H9 (cell line): ENCODE measurements around the gene NLRC3. TPM values are rescaled to one million over a fixed set of nuclear protein-coding genes. Genes with fewer than 3 reads are reported as not detected.

ENCODE experiments used
- DNase-seq: peaks from one replicate; pipeline ENCODE4 v3.0.0-alpha.2; 2017
- H2AFZ ChIP-seq: one replicate; pipeline ENCODE4 v1.6.1; 2013; ENCODE audit warnings: mild to moderate bottlenecking, low read length, control low read depth, moderate library complexity
- H2AK5ac ChIP-seq: 2 replicates; pipeline ENCODE4 v1.6.1; 2013; ENCODE audit warnings: low read length, control low read depth, mixed read lengths; ENCODE audit not compliant: insufficient read length
- H2BK120ac ChIP-seq: one replicate; pipeline ENCODE4 v1.6.1; 2013; ENCODE audit warnings: low read depth, mild to moderate bottlenecking, low read length, control low read depth, inconsistent platforms; ENCODE audit not compliant: poor library complexity, severe bottlenecking
- H2BK12ac ChIP-seq: 2 replicates; pipeline ENCODE4 v1.6.1; 2013; ENCODE audit warnings: low read length, control low read depth, mixed read lengths, low read depth; ENCODE audit not compliant: insufficient read length
- H2BK15ac ChIP-seq: 2 replicates; pipeline ENCODE4 v1.6.1; 2013; ENCODE audit warnings: low read depth, low read length, control low read depth
- H2BK20ac ChIP-seq: one replicate; pipeline ENCODE4 v1.6.1; 2013; ENCODE audit warnings: low read depth, mild to moderate bottlenecking, low read length, control low read depth, inconsistent platforms; ENCODE audit not compliant: poor library complexity, severe bottlenecking
- H2BK5ac ChIP-seq: 2 replicates; pipeline ENCODE4 v1.6.1; 2013; ENCODE audit warnings: low read length, control low read depth, mixed read lengths; ENCODE audit not compliant: insufficient read length
- H3K14ac ChIP-seq: 2 replicates; pipeline ENCODE4 v1.6.1; 2013; ENCODE audit warnings: low read length, control low read depth; ENCODE audit not compliant: insufficient read depth
- H3K18ac ChIP-seq: 2 replicates; pipeline ENCODE4 v1.6.1; 2013; ENCODE audit warnings: low read depth, mild to moderate bottlenecking, mixed read lengths, low read length, control low read depth; ENCODE audit not compliant: insufficient read length
- H3K23ac ChIP-seq: 2 replicates; pipeline ENCODE4 v1.6.1; 2013; ENCODE audit warnings: low read length, control low read depth, mixed read lengths, low read depth; ENCODE audit not compliant: insufficient read length
- H3K23me2 ChIP-seq: 2 replicates; pipeline ENCODE4 v1.6.1; 2013; ENCODE audit warnings: low read depth, mild to moderate bottlenecking, mixed read lengths, low read length, control low read depth; ENCODE audit not compliant: insufficient read length, poor library complexity, severe bottlenecking
- H3K27ac ChIP-seq: 2 replicates; pipeline ENCODE4 v1.5.1; 2013; ENCODE audit warnings: low read length, control low read depth, mixed read lengths, low read depth; ENCODE audit not compliant: insufficient read length
- H3K27me3 ChIP-seq: 2 replicates; pipeline ENCODE4 v1.6.1; 2013; ENCODE audit warnings: low read length, control low read depth, inconsistent platforms; ENCODE audit not compliant: insufficient read depth
- H3K4ac ChIP-seq: 2 replicates; pipeline ENCODE4 v1.6.1; 2013; ENCODE audit warnings: low read depth, mild to moderate bottlenecking, control low read depth, inconsistent platforms, low read length, moderate library complexity
- H3K4me1 ChIP-seq: 2 replicates; pipeline ENCODE4 v1.6.1; 2013; ENCODE audit warnings: low read length, control low read depth, inconsistent platforms; ENCODE audit not compliant: insufficient read depth
- H3K4me2 ChIP-seq: 2 replicates; pipeline ENCODE4 v1.6.1; 2013; ENCODE audit warnings: low read length, control low read depth, mixed read lengths; ENCODE audit not compliant: insufficient read length, insufficient read depth
- H3K56ac ChIP-seq: 2 replicates; pipeline ENCODE4 v1.6.1; 2013; ENCODE audit warnings: low read depth, mild to moderate bottlenecking, mixed read lengths, low read length, control low read depth; ENCODE audit not compliant: insufficient read length
- H3K79me1 ChIP-seq: 2 replicates; pipeline ENCODE4 v1.6.1; 2013; ENCODE audit warnings: low read depth, mild to moderate bottlenecking, moderate library complexity, low read length, control low read depth, inconsistent platforms; ENCODE audit not compliant: insufficient read depth, poor library complexity, severe bottlenecking
- H3K79me2 ChIP-seq: 2 replicates; pipeline ENCODE4 v1.6.1; 2013; ENCODE audit warnings: low read length, control low read depth, inconsistent platforms; ENCODE audit not compliant: insufficient read depth
- H3K9ac ChIP-seq: 2 replicates; pipeline ENCODE4 v1.6.1; 2013; ENCODE audit warnings: low read length, control low read depth, mixed read lengths; ENCODE audit not compliant: insufficient read length; ENCODE audit errors: extremely low read depth
- H3K9me3 ChIP-seq: one replicate; pipeline ENCODE4 v1.6.1; 2013; ENCODE audit warnings: low read depth, low read length, inconsistent platforms; ENCODE audit not compliant: control insufficient read depth
- H3T11ph ChIP-seq: one replicate; pipeline ENCODE4 v1.6.1; 2013; ENCODE audit warnings: mild to moderate bottlenecking, low read length, control low read depth, inconsistent platforms
- H4K20me1 ChIP-seq: one replicate; pipeline ENCODE4 v1.6.1; 2013; ENCODE audit not compliant: control insufficient read depth, insufficient read length, insufficient read depth
- H4K5ac ChIP-seq: 2 replicates; pipeline ENCODE4 v1.6.1; 2013; ENCODE audit warnings: low read depth, mild to moderate bottlenecking, mixed read lengths, low read length, control low read depth; ENCODE audit not compliant: insufficient read length
- H4K8ac ChIP-seq: replicated peaks from 2 replicates; pipeline ENCODE4 v1.6.1; 2013; ENCODE audit warnings: low read length, control low read depth, mixed read lengths, low read depth; ENCODE audit not compliant: insufficient read length
- H4K91ac ChIP-seq: 2 replicates; pipeline ENCODE4 v1.6.1; 2013; ENCODE audit warnings: low read depth, mild to moderate bottlenecking, moderate library complexity, mixed read lengths, low read length, control low read depth; ENCODE audit not compliant: insufficient read length
- H3K27ac Mint-ChIP-seq, 3 experiments: 2 replicates in 2 of 3; 3 replicates in 1 of 3; pipeline ENCODE4 v1.8.0; 2020 to 2021; ENCODE audit warnings: mixed read lengths in 3 of 3, mild to moderate bottlenecking in 1 of 3, moderate library complexity in 1 of 3
- H3K27me3 Mint-ChIP-seq: 2 replicates; pipeline ENCODE4 v1.8.0; 2021; ENCODE audit warnings: low read depth, mild to moderate bottlenecking, moderate library complexity, mixed read lengths
- H3K36me3 Mint-ChIP-seq, 3 experiments: 2 replicates in 2 of 3; 3 replicates in 1 of 3; pipeline ENCODE4 v1.8.0; 2020 to 2021; ENCODE audit warnings: low read depth in 3 of 3, mixed read lengths in 3 of 3; ENCODE audit not compliant: insufficient read depth in 1 of 3
- H3K4me1 Mint-ChIP-seq, 2 experiments: 2 replicates each; pipeline ENCODE4 v1.8.0; 2020; ENCODE audit warnings: mixed read lengths in 2 of 2
- H3K4me3 Mint-ChIP-seq, 2 experiments: 2 replicates in 1 of 2; 3 replicates in 1 of 2; pipeline ENCODE4 v1.8.0; 2020 to 2021; ENCODE audit warnings: mild to moderate bottlenecking in 2 of 2, mixed read lengths in 2 of 2, moderate library complexity in 1 of 2
- H3K9me3 Mint-ChIP-seq, 2 experiments: 2 replicates in 1 of 2; 3 replicates in 1 of 2; pipeline ENCODE4 v1.8.0; 2020; ENCODE audit warnings: mild to moderate bottlenecking in 2 of 2, mixed read lengths in 2 of 2, moderate library complexity in 1 of 2
- WGBS: extraction: QIAGEN DNeasy Blood & Tissue Kit; methylation state at CpG from one replicate; pipeline ENCODE4 v1.1.7; 2013; ENCODE audit warnings: missing lambda C conversion rate, low lambda C conversion rate, mixed read lengths; ENCODE audit not compliant: insufficient read length; ENCODE audit errors: extremely low coverage; 5-methylcytosine and 5-hydroxymethylcytosine counted together
- total RNA-seq: library from RNA; stranded (reverse); gene quantifications from 2 replicates; pipeline ENCODE4 v1.2.1, GENCODE V29; 2021
- TF ChIP-seq, protein P1 (sequence below): fragments of 200-600 bp; sonication (generic); conservative IDR thresholded peaks from 3 replicates; pipeline ENCODE4 v1.8.0; 2021; ENCODE audit warnings: antibody characterized with exemption, mild to moderate bottlenecking

The NLRC3 gene
- total RNA-seq, 1 experiment from 2014 or later, result 0.44 TPM

DNA sequence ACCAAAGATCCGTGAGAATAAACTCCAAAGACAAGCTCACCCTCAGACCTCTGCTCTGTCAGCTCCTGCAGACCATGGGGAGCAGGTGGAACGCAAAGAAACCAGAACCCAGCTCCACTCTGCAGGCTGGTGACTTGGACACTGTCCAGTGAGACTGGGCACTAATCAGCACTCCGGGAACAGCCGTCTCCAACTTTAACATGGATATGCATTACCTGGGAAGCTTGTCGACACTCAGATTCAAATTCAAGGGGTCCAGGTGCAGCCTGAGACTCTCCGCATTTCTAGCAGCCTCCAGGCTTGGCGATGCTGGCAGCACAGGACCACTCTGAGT lies 25.1 kb upstream of the NLRC3 start:
- no peaks in the 10 kb centered on the region for H4K20me1 ChIP-seq
- H2BK5ac ChIP-seq, result no peak overlapping the region
- H3K4me2 ChIP-seq, result no peak overlapping the region
- no peaks in the 10 kb centered on the region for H3K23me2 ChIP-seq
- no peak overlapping the region for H3K23ac ChIP-seq
- no peaks in the 10 kb centered on the region for H3K4me1 ChIP-seq
- no peak overlapping the region for H3K56ac ChIP-seq
- no peak overlapping the region for H3K18ac ChIP-seq
- Mint-ChIP-seq H3K9me3 (peaks cover 23 to 24% of the 10 kb centered on the region in 2 experiments), H3K4me3 (no peak overlapping the region), H3K27ac (no peak overlapping the region), H3K27me3 (no peaks in the 10 kb centered on the region), H3K4me1 (no peaks in the 10 kb centered on the region), H3K36me3 (peaks cover 57 to 76% (median 71%) of the 10 kb centered on the region in 3 experiments)
- H4K8ac ChIP-seq, result no peak overlapping the region
- H3K4ac ChIP-seq, result no peak overlapping the region
- DNase-seq, result no peak
- no peak overlapping the region for H2BK12ac ChIP-seq
- no peak overlapping the region for H3K14ac ChIP-seq
- no CpG with 5 or more reads among the region's 7 CpGs for WGBS
- no peak overlapping the region for H2AFZ ChIP-seq
- TF ChIP-seq, protein P1, sequence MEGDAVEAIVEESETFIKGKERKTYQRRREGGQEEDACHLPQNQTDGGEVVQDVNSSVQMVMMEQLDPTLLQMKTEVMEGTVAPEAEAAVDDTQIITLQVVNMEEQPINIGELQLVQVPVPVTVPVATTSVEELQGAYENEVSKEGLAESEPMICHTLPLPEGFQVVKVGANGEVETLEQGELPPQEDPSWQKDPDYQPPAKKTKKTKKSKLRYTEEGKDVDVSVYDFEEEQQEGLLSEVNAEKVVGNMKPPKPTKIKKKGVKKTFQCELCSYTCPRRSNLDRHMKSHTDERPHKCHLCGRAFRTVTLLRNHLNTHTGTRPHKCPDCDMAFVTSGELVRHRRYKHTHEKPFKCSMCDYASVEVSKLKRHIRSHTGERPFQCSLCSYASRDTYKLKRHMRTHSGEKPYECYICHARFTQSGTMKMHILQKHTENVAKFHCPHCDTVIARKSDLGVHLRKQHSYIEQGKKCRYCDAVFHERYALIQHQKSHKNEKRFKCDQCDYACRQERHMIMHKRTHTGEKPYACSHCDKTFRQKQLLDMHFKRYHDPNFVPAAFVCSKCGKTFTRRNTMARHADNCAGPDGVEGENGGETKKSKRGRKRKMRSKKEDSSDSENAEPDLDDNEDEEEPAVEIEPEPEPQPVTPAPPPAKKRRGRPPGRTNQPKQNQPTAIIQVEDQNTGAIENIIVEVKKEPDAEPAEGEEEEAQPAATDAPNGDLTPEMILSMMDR, result no peak
- no peak overlapping the region for H2BK15ac ChIP-seq
- no peak overlapping the region for H3T11ph ChIP-seq
- no peak overlapping the region for H2BK20ac ChIP-seq
- no peaks in the 10 kb centered on the region for H3K27me3 ChIP-seq
- H2BK120ac ChIP-seq, result no peak overlapping the region
- no peak overlapping the region for H4K5ac ChIP-seq
- H4K91ac ChIP-seq, result no peak overlapping the region
- no peaks in the 10 kb centered on the region for H3K79me2 ChIP-seq
- H3K9ac ChIP-seq, result no peak overlapping the region
- peaks cover 18% of the 10 kb centered on the region for H3K9me3 ChIP-seq
- no peak overlapping the region for H2AK5ac ChIP-seq
- H3K27ac ChIP-seq, result no peak overlapping the region
- H3K79me1 ChIP-seq, result no peaks in the 10 kb centered on the region
